GM19240 (cell line): ENCODE measurements around the gene LRBA.
"Not testable (repeated sequence)": the region's sequence is repeated elsewhere in the genome, so short reads cannot be mapped to it uniquely, and the experiment has no call there.

Experiments used
- DNase-seq: peaks from one replicate; pipeline ENCODE4 v3.0.0; 2011; ENCODE audit warnings: low spot score; ENCODE audit not compliant: insufficient read length

LRBA gene

DNA sequence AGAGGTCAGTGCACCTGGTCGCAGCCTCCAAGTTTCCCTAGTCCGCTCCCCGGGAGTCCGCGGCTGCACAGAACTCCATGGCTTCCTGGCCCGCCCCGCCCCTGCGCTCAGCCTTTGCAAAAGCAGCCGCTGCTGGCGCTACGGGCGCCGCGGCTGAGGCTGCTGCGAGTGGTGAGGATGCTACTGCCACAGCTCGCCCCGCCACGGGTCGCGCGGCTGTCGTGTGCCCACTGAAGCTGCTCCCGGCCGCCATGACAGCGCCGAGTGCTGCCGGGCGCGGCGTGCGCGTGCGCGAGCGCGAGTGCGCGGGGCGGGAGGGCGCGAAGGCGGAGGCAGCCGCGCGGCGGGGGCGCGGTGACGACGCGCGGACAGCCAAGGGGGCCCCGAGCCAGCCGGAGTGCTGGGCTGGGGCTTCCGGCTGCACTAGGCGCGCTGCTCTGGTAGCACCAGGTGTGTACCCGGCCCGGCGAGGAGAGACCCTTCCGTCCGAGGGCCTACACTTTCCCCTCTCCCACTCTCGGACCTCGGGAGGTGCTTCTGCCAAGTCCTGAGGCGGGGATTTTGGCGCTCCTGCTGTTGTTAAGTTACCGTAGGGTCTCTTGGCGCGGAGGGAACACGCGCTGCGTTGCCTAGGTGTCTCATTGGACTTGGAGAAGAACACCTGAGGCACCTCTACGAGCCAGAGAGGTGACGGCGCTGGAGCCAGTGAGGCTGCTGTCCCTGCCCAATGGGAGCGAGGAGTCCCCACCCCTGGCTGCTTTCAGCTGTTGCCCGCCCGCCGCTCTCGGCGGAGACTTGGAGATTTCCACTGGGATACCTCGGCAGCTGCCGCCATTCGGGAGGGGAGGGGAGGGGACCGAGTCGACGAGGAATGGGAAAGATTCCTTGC, 619 bp upstream of the LRBA start:
- DNase-seq: peak; percentile 37

GRCh38 chr4:151013944-151014343, 1.1 kb downstream of the LRBA start:
- no peak for DNase-seq

- no peak for DNase-seq
Observed at GRCh38 chr4:151013491-151013890, 1.6 kb downstream of the LRBA start.

DNA sequence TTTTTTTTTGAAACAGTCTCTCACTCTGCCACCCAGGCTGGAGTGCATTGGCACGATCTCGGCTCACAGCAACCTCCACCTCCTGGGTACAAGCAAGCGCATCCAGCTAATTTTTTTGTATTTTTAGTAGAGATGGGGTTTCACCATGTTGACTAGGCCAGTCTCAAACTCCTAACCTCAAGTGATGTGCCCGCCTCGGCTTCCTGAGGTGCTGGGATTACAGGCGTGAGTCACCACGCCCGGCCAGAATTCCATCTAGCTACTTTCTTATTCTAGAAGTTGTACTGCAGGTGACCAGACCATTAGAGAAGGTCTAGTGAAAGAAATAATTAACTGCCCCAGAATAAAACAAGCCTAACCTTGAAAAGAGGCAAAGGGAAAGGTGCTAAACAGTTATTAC, 2.3 kb downstream of the LRBA start:
- DNase-seq: no peak

- no peak for DNase-seq
Observed at GRCh38 chr4:151012376-151012775, 2.7 kb downstream of the LRBA start.

DNA sequence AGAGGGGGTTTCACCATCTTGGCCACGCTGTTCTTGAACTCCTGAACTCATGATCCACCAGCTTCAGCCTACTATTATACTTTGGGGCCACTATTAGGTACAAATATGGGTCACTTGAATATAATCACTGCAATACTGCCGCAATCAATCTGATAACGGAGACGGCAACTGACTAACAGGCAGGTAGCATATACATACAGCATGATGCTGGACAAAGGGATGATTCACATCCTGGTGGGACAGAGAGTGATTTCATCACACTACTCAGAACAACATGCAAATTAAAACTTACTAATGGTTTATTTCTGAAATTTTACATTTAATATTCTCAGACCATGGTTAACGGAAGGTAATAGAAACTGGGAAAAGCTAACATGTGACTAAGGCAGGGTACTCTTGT, 10.9 kb downstream of the LRBA start:
- no peak for DNase-seq

- no peak for DNase-seq
Observed at GRCh38 chr4:151000747-151001429, 14.2 kb downstream of the LRBA start.

DNA sequence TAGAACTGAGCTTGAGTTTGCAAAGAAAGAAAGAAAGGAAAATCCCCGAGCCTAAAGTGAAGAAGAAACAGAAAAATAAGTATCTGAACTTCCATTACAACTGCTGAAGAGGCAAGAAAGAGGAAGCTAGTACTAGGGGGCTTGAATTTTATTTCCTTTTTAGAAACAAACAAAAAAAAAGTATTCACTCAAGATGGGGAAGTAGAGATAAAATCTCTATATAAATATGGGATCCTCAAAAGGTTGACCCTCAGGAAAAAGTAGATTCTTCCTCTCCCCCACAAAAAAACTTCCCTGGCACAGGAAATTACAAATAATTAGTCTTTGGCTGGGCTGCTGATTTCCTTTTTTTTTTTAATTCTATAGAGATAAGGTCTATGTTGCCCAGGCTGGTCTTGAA, 16.0 kb downstream of the LRBA start:
- DNase-seq: no peak

DNA sequence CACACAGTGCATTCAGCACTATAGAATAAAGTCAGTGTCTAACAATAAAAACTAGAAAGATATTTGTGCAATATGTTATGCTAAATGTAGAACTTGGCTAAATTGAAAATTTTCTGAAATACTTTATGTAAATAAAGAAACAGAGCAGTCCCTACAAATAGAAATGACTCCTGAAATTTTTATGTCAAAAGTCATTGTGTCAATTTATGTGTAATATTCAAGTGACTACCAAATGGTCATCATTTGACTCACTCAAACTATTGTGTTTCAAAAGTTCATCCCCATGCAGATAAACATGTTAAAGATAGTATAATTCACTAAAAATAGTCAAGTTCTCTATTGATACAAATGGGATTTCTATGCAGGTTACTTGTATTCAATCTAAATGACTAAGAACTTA, 17.9 kb downstream of the LRBA start:
- DNase-seq: no peak

- no peak for DNase-seq
Observed at GRCh38 chr4:150994721-150995120, 20.4 kb downstream of the LRBA start.

DNA sequence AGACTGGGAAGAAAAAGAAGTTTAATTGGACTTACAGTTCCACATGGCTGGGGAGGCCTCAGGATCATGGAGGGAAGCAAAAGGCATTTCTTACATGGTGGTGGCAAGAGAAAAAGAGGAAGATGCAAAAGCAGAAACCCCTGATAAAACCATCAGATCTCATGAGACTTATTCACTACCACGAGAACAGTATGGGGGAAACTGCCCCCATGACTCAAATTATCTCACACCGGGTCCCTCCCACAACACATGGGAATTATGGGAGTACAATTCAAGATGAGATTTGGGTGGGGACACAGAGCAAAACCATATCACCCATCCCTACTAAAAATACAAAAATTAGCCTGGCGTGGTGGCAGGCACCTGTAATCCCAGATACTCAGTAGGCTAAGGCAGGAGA, 21.5 kb downstream of the LRBA start:
- not testable (repeated sequence) for DNase-seq

- DNase-seq: no peak
Observed at GRCh38 chr4:150990993-150991392, 24.1 kb downstream of the LRBA start.

DNA sequence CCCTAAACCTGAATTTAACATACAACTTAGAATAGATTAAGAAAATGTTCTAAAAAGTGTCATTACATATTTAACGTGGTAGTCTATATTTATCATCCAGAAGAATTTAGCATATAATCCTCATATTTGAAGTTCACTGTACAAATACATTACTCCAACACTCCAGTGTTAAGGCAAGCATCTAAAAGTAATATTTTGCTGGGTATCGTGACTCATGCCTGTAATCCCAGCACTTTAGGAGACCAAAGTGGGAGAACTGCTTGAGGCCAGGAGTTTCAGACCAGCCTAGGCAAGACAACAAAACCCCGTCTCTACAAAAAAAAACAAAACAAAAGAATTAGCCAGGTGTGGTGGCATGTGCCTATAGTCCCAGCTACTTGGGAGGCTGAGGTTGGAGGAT, 24.8 kb downstream of the LRBA start:
- DNase-seq: no peak

DNA sequence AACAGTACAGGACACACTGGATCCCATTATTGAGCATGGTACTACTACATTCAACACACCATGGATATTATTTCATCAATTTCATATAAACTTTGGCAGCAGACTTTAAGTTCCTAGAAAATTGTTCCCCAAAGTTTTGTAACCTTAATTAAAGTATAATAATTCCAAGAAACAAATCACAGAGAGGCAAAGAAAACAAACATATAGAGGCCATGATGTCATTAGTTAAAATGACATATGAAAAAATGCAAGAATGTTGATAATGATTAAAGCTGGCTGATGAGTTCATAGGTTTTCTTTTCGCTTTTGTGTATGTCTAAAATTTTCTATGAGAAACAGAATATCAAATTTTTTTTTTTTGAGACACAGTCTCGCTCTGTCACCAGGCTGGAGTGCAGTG, 26.8 kb downstream of the LRBA start:
- DNase-seq: no peak

DNA sequence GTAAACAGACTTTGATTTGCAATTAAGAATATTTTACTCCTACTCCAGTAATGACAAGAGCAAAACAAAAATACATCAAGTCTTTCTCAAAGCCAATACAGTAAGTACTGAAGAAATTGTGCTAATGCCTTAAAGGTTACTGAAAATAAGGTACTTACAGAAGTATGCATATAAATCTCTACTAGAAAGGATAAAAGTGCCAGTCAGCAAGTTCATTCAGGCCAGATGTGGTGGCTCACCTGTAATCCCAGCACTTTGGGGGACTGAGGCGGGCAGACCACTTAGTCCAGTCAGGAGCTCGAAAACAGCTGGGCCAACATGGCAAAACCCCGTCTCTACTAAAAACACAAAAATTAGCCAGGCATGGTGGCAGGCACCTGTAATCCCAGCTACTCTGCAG, 27.9 kb downstream of the LRBA start:
- DNase-seq: no peak

GRCh38 chr4:150986085-150986484, 29.0 kb downstream of the LRBA start:
- no peak for DNase-seq

GRCh38 chr4:150983851-150984250, 31.2 kb downstream of the LRBA start:
- no peak for DNase-seq

DNA sequence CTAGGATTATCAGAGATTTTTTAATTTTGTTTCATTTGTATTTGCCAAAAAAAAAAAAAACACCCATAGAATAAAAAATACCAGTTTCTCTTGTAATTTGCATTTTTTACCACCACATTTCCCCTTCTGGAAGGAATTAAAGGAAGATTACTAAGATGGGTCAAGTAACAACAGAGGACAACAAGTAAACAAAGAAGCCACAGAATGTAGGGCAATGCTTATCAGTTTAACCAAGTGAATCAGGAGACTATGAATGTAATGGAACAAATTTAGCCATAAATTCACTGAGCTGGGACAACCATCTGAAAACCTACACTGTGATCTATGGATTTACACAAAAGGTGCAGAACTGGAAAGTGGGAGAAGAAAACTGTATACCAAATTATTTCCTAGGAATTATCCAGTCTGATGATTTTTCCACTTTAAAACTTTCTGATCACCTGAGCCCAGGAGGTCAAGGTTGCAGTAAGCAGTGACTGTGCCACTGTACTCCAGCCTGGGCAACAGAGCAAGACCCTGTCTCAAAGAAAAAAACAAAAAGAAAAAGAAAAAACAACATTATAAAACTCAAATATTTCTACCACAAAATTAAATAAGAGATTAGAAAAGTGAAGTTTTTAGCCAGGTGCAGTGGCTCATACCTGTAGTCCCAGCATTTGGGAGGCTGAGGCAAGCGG, 32.4 kb downstream of the LRBA start:
- DNase-seq: no peak

DNA sequence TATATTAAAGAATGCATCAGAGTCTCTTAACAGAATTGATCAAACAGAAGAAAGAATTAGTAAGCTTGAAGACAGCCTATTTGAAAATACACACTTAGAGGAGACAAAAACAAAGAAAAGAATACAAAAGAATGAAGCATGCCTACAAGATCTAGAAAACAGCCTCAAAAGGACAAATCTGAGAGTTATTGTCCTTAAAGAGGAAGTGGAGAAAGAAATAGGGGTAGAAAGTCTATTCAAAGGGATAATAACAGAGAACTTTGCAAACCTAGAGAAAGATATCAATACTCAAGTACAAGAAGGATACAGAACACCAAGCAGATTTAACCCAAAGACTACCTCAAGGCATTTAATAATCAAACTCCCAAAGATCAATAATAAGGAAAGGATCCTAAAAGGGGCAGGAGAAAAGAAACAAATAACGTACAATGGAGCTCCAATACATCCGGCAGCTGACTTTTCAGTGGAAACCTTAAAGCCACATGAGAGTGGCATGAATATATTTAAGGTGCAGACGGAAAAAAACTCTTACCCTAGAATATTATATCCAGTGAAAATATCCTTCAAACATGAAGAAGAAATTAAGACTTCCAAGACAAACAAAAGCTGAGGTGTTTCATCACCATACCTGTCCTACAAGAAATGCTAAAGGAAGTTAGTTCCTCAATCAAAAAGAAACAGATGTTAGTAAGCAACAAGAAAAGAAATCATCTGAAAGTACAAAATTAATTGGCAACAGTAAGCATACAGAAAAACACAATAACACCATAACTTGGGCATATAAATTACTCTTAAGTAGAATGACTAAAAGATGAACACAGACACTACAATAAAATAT, 36.1 kb downstream of the LRBA start:
- DNase-seq: no peak

GRCh38 chr4:150976478-150977118, 38.5 kb downstream of the LRBA start:
- DNase-seq: no peak

DNA sequence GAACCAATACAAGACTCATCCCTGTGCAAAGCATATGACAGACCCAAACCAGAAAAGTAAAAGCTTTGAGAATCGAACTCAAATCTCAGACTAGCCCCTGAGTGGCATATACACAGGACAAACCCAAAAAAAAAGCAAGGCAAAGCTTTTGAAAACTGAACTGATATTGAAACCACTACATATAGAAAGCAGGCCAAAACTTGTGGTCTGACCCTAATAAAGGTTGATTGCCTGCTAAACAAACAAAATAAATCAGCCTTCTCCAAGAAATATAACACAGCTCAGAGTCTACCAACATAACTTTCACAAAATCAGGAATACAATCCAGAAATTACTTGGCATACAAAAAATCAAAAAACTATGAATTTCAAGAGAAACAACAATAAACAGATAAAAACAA, 40.3 kb downstream of the LRBA start:
- no peak for DNase-seq
